Loucy (cell line): ENCODE measurements around the gene TXNDC11.

Experiments
- EZH2phosphoT487 ChIP-seq: fragments of 200-600 bp; IDR thresholded peaks from 2 replicates; pipeline ENCODE4 v1.6.1; 2018; ENCODE audit warnings: antibody characterized with exemption, mild to moderate bottlenecking, moderate library complexity, borderline replicate concordance
- TF ChIP-seq, protein P1 (sequence below): fragments of 200-600 bp; sonication (generic); conservative IDR thresholded peaks from 2 replicates; pipeline ENCODE4 v1.5.1; 2014; ENCODE audit warnings: mild to moderate bottlenecking, antibody characterized with exemption, low read length

DNA sequence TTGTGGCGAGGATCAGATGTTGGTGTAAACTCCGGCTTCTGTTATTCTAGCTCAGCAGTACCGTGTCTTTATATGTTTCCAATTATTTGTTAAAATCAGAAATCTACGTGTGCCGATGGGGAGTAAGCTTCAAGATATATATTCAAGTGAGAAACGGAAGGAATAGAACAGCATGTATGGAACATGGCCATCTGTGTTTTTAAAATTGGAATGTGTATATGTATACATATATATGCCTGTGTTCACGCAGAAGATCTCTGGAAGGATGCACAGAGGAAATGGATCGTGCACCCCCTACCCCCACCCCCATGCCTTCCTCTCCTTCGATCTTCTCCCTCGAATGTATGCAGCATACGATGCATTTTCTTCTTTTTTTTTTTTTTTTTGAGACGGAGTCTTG, 82.1 kb downstream of the TXNDC11 start:
- TF ChIP-seq, protein P1, sequence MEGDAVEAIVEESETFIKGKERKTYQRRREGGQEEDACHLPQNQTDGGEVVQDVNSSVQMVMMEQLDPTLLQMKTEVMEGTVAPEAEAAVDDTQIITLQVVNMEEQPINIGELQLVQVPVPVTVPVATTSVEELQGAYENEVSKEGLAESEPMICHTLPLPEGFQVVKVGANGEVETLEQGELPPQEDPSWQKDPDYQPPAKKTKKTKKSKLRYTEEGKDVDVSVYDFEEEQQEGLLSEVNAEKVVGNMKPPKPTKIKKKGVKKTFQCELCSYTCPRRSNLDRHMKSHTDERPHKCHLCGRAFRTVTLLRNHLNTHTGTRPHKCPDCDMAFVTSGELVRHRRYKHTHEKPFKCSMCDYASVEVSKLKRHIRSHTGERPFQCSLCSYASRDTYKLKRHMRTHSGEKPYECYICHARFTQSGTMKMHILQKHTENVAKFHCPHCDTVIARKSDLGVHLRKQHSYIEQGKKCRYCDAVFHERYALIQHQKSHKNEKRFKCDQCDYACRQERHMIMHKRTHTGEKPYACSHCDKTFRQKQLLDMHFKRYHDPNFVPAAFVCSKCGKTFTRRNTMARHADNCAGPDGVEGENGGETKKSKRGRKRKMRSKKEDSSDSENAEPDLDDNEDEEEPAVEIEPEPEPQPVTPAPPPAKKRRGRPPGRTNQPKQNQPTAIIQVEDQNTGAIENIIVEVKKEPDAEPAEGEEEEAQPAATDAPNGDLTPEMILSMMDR, result no peak
- no peak for TF ChIP-seq EZH2phosphoT487
